Measurements from ENCODE around the gene GAS2. TPM values are rescaled to one million over a fixed set of nuclear protein-coding genes. Genes with fewer than 3 reads are reported as not detected.

Gene GAS2
- total and polyA plus RNA-seq, 9 of the 15 experiments (the other 6 are each of a cell fraction or from before 2014, with no cell fraction given): 0.77 to 1.9 (median 1.1) TPM

GRCh38 chr11:22832315-22833015, 166.1 kb downstream of the GAS2 start:
- TF ChIP-seq PHF21A (IDR thresholded peaks at IDR 0.05; ENCODE audit: borderline replicate concordance, low read depth) (no peak), BRF1 (IDR thresholded peaks at IDR 0.05; ENCODE audit: borderline replicate concordance, extremely low read depth, insufficient read length) (no peak), RBM15 (IDR thresholded peaks at IDR 0.05; ENCODE audit: insufficient read depth, low read length) (no peak), ZNF431 (CRISPR knock-in tag; IDR thresholded peaks at IDR 0.05) (no peak), HNRNPL (IDR thresholded peaks at IDR 0.05; ENCODE audit: low read depth, low read length) (no peak), CBFA2T2 (conservative IDR thresholded peaks at IDR 0.05) (0 out of 2 replicates have a peak, but pooled peaks have one; percentile 14), STAT6 (CRISPR knock-in tag; IDR thresholded peaks at IDR 0.05) (no peak), ESRRB (CRISPR knock-in tag; IDR thresholded peaks at IDR 0.05; ENCODE audit: borderline replicate concordance) (no peak), DACH1 (IDR thresholded peaks at IDR 0.05; ENCODE audit: partially characterized antibody) (peak; percentile 36), MEF2A (IDR thresholded peaks at IDR 0.05; ENCODE audit: control insufficient read depth, low read depth, low read length) (peak; percentile 70; the same call in 1 of the 2 replicates), SRSF7 (optimal IDR thresholded peaks at IDR 0.05; ENCODE audit: low read depth, low read length) (no peak), MEF2D (tag; conservative IDR thresholded peaks at IDR 0.05; ENCODE audit: low read depth) (peak; percentile 62; the same call in 1 of the 2 replicates), NR2C2 (CRISPR knock-in tag; IDR thresholded peaks at IDR 0.05) (no peak), NR2C2 (tag; IDR thresholded peaks at IDR 0.05) (peak; percentile 65), FOSL1 (tag; conservative IDR thresholded peaks at IDR 0.05) (peak; percentile 79), MNT (conservative IDR thresholded peaks at IDR 0.05) (no peak), ZBTB7A (IDR thresholded peaks at IDR 0.05; ENCODE audit: borderline replicate concordance, control insufficient read depth, low read depth, low read length) (no peak), ZNF133 (CRISPR knock-in tag; IDR thresholded peaks at IDR 0.05) (no peak), SUPT5H (IDR thresholded peaks at IDR 0.05) (no peak)
- Histone ChIP-seq H3K4me2 (ENCODE audit: insufficient read depth, low read length) (no peak overlapping the region), H2AFZ (ENCODE audit: low read depth, low read length) (no peak overlapping the region), H3K4me1 (replicated peaks in 1 of 2; ENCODE audit: control insufficient read depth in 2 of 2, insufficient read depth in 2 of 2, low read length in 2 of 2) (peaks cover 0 to 7% of the 10 kb centered on the region in 2 experiments; a peak in 2 of 5 replicates), H3K9ac (ENCODE audit: insufficient read depth in 1 of 2, low read depth in 2 of 2, low read length in 2 of 2) (no peak overlapping the region), H3K36me3 (ENCODE audit: control insufficient read depth, insufficient read depth, low read length) (no peaks in the 10 kb centered on the region), H4K20me1 (replicated peaks; ENCODE audit: control insufficient read depth, insufficient read depth, low read length) (no peaks in the 10 kb centered on the region), H3K4me3 (no peak overlapping the region), H3K79me2 (ENCODE audit: control insufficient read depth, insufficient read depth, low read length) (peaks cover 16% of the 10 kb centered on the region), H3K27me3 (ENCODE audit: control insufficient read depth in 2 of 2, insufficient read depth in 2 of 2, low read length in 2 of 2) (no peaks in the 10 kb centered on the region), H3K27ac (ENCODE audit: extremely low read depth, low read depth, low read length) (no peak overlapping the region), H3K9me3 (replicated peaks; ENCODE audit: control insufficient read depth, insufficient read depth, low read depth, low read length) (no peaks in the 10 kb centered on the region), H3K9me1 (ENCODE audit: control insufficient read depth, insufficient read depth, low read length) (no peaks in the 10 kb centered on the region)
- BruUV-seq (replicated peaks): no TSS peak
- POLR2A ChIA-PET: no interaction called here
- CTCF ChIA-PET (ENCODE audit: low intra/inter-chr PET ratio): no interaction called here
- WGBS (ENCODE audit: insufficient coverage, low coverage, missing lambda C conversion rate): 13% methylated on average over 3 of the region's 3 CpGs
- in situ Hi-C loops (cut with MboI): no loop called here
- DNase-seq (ENCODE audit: extremely low read depth in 1 of 4, low spot score in 3 of 4) (no peak), FAIRE-seq (no peak), ATAC-seq (no peak)
- intact Hi-C loops (cut with micrococcal nuclease): no loop called here

Measured in K562 (cell line).